Measurements from ENCODE around the gene UST. TPM values are rescaled to one million over a fixed set of nuclear protein-coding genes. Genes with fewer than 3 reads are reported as not detected.

UST gene
- total and polyA plus RNA-seq, 7 experiments from 2014 or later: 0.35 to 2.6 (median 0.46) TPM; not detected in 2

DNA sequence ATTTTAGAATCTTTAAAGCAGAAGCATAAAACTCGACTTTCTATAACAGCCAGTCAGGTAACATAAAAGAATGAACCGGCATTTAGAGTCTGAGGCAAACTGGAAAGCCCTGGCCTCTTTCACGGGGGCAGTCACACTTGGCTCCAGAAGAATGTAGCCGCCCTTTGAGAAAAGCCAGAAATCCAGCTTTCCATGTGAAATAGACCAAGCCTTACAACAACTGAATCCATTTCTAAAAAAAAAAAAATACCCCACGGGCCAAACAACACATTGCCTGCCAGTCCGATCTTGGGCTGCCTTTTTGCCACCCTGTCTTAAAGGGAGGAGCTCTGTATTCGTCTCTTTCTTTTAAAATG, 317.8 kb downstream of the UST start:
- no peak for ATAC-seq
- H3K9me3 Mint-ChIP-seq: peaks cover 0 to 6% (median 0%) of the 10 kb centered on the region in 11 donors
- intact Hi-C loops (cut with micrococcal nuclease): no loop called here
- H3K4me1 Mint-ChIP-seq: peaks cover 30 to 75% (median 53%) of the 10 kb centered on the region in 7 donors
- Histone ChIP-seq H3K4me1 (ENCODE audit: control insufficient read depth in 2 of 2, insufficient read depth in 2 of 2, low read length in 2 of 2) (peaks cover 26 to 31% of the 10 kb centered on the region in 2 donors), H3K9me3 (ENCODE audit: control insufficient read depth in 2 of 3, low read length in 3 of 3) (no peaks in the 10 kb centered on the region), H3K36me3 (ENCODE audit: control insufficient read depth in 2 of 3, insufficient read depth in 3 of 3, low read length in 3 of 3) (no peaks in the 10 kb centered on the region), H3K27me3 (ENCODE audit: control insufficient read depth in 2 of 2, insufficient read depth in 2 of 2, low read length in 2 of 2) (no peaks in the 10 kb centered on the region), H3K4me3 (ENCODE audit: low read length) (no peak overlapping the region), H3K27ac (ENCODE audit: low read depth, low read length) (no peak overlapping the region)
- H3K27ac Mint-ChIP-seq: peak overlapping the region; percentile 33 to 94 (median 71)
- no peak for DNase-seq
- POLR2A ChIA-PET: interaction anchor here (0.6 to 3.1 kb wide), 4 partner anchors 12 to 1860 kb away, joined by 3 to 11 read pairs (median 4); no protein-coding TSS in a partner anchor
- H3K4me3 Mint-ChIP-seq: no peak overlapping the region
- H3K27me3 Mint-ChIP-seq: no peaks in the 10 kb centered on the region
- peaks cover 0 to 26% (median 0%) of the 10 kb centered on the region in 5 donors for H3K36me3 Mint-ChIP-seq
- CTCF ChIA-PET: interaction anchor here (0.7 to 1.8 kb wide), 4 partner anchors 10 to 269 kb away, joined by 3 to 5 read pairs (median 3); no protein-coding TSS in a partner anchor

DNA sequence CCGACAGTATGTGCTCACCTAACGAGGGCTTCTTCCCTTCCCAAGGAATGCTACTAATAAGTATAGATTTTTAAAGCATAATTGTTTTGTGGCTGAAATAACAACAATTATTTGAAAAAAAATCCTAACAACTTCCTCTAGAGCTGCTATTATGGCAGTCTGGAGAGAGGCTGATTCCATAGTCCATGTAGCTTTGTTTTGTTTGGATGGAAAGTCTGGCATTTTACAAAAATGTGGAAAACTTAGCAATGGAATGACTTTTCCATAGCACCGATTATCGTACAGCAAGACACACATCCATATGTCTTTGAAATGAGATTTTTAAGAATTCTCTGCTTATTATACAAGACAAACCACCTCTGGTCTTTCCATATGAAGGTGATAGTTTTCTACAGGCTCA, 318.3 kb downstream of the UST start:
- H3K4me3 ChIP-seq (ENCODE audit: low read length): no peak overlapping the region
- H3K4me1 ChIP-seq (ENCODE audit: control insufficient read depth in 2 of 2, insufficient read depth in 2 of 2, low read length in 2 of 2): peaks cover 26% of the 10 kb centered on the region in 2 donors
- H3K36me3 ChIP-seq (ENCODE audit: control insufficient read depth in 2 of 3, insufficient read depth in 3 of 3, low read length in 3 of 3): no peaks in the 10 kb centered on the region
- H3K4me3 Mint-ChIP-seq: peak overlapping the region in 1 of 10 donors; percentile 72
- ChIA-PET POLR2A (interaction anchor here (1.0 to 3.1 kb wide), 3 partner anchors 9 to 19 kb away, joined by 3 to 11 read pairs (median 5); no protein-coding TSS in a partner anchor), CTCF (interaction anchor here (0.6 to 1.6 kb wide), 3 partner anchors 11 to 15 kb away, joined by 3 to 6 read pairs (median 3); no protein-coding TSS in a partner anchor)
- H3K27me3 Mint-ChIP-seq: no peaks in the 10 kb centered on the region
- H3K4me1 Mint-ChIP-seq: peaks cover 30 to 71% (median 49%) of the 10 kb centered on the region in 7 donors
- H3K9me3 Mint-ChIP-seq: peaks cover 0 to 6% (median 0%) of the 10 kb centered on the region in 11 donors
- ATAC-seq: no peak
- peak overlapping the region; percentile 50 to 98 (median 94) for H3K27ac Mint-ChIP-seq
- H3K36me3 Mint-ChIP-seq: peaks cover 0 to 26% (median 0%) of the 10 kb centered on the region in 5 donors
- no peaks in the 10 kb centered on the region for H3K9me3 ChIP-seq (ENCODE audit: control insufficient read depth in 2 of 3, low read length in 3 of 3)
- no peak for DNase-seq
- H3K27ac ChIP-seq (ENCODE audit: low read depth, low read length): peak overlapping the region; percentile 73
- intact Hi-C loops (cut with micrococcal nuclease): no loop called here
- no peaks in the 10 kb centered on the region for H3K27me3 ChIP-seq (ENCODE audit: control insufficient read depth in 2 of 2, insufficient read depth in 2 of 2, low read length in 2 of 2)

DNA sequence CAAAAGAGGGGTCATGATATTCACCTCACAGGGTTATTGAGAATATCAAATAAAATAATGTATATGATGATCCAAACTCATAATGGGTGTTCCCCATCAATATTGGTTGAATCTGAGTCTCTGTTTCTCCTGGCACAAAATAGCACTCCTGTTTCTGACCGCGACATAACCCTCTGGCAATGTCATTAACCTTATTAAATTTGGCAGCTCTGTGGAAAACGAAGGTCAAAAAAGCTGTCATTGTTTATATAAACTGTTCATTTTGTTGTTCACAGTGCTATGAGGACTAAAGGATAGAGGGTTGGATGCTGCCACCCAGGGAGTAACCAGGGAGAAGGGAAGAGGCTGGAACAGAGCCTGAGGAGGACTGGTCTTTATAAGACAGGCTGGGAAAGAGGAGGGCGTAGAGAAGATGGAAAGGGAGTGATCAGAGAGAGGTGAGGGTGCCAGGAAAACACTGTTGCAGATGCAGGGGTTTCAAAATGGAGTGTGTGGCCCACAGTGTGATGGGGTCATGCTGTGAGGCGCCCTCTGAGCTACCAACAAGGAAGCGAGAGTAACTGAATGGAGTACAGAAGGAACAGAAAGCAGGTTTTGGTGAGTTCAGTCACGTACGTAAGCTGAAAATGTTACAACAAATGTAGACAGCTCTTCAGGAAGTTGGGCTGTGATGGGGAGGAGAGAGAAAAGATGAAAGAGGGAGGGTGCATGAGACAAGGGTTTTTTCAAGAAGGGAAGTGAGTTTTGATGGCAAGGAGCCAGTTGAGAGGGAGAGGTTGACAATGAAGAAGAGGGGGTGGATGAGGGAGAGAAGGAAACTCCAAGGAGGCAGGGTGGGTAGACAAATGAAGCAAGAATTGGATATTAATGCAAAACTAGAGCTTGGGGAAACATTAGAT, 319.1 kb downstream of the UST start:
- Histone ChIP-seq H3K9me3 (ENCODE audit: control insufficient read depth in 2 of 3, low read length in 3 of 3) (no peaks in the 10 kb centered on the region), H3K4me3 (ENCODE audit: low read length) (peak overlapping the region; percentile 26), H3K4me1 (ENCODE audit: control insufficient read depth in 2 of 2, insufficient read depth in 2 of 2, low read length in 2 of 2) (peaks cover 19 to 23% of the 10 kb centered on the region in 2 donors), H3K36me3 (ENCODE audit: control insufficient read depth in 2 of 3, insufficient read depth in 3 of 3, low read length in 3 of 3) (no peaks in the 10 kb centered on the region), H3K27me3 (ENCODE audit: control insufficient read depth in 2 of 2, insufficient read depth in 2 of 2, low read length in 2 of 2) (no peaks in the 10 kb centered on the region), H3K27ac (ENCODE audit: low read depth, low read length) (peak overlapping the region; percentile 73)
- H3K4me1 Mint-ChIP-seq: peaks cover 24 to 63% (median 41%) of the 10 kb centered on the region in 7 donors
- peaks cover 0 to 27% (median 0%) of the 10 kb centered on the region in 5 donors for H3K36me3 Mint-ChIP-seq
- H3K27me3 Mint-ChIP-seq: no peaks in the 10 kb centered on the region
- ChIA-PET CTCF (interaction anchor here (0.6 to 1.7 kb wide), 11 partner anchors 12 to 440 kb away, joined by 3 to 7 read pairs (median 3); no protein-coding TSS in a partner anchor), POLR2A (interaction anchor here (0.6 to 1.0 kb wide), 7 partner anchors 9 to 451 kb away, joined by 3 to 5 read pairs (median 3); partner anchors contain the start of gene ZC3H12D)
- intact Hi-C loops (cut with micrococcal nuclease): loop anchor here (1.0 kb wide), 5 partner anchors 9 to 37 kb away; no protein-coding TSS in a partner anchor
- H3K27ac Mint-ChIP-seq: peak overlapping the region; percentile 85 to 98 (median 94)
- ATAC-seq (peak; percentile 97), DNase-seq (peak in 7 of 9 donors; percentile 76 to 92 (median 88))
- H3K9me3 Mint-ChIP-seq: peaks cover 0 to 6% (median 0%) of the 10 kb centered on the region in 11 donors
- H3K4me3 Mint-ChIP-seq: peak overlapping the region; percentile 22 to 85 (median 70)

DNA sequence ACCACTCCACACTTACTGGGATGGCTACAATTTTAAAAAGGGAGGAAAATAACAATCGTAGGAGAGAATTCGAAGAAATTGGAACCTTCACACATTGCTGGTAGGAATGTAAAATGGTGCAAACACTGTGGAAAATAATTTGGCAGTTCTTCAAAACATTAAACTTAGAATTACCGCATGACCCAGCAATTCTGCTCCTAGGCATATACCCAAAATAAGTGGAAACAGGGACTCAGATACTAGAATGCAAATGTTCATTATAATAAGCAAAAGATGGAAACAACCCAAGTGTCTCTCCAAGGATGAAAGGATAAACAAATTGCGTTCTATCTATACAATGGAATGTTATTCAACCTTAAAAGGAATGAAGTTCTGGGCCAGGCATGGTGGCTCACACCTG, 325.2 kb downstream of the UST start:
- Histone ChIP-seq H3K4me3 (ENCODE audit: low read length) (no peak overlapping the region), H3K9me3 (ENCODE audit: control insufficient read depth in 2 of 3, low read length in 3 of 3) (no peaks in the 10 kb centered on the region), H3K27ac (ENCODE audit: low read depth, low read length) (no peak overlapping the region), H3K36me3 (ENCODE audit: control insufficient read depth in 2 of 3, insufficient read depth in 3 of 3, low read length in 3 of 3) (no peaks in the 10 kb centered on the region), H3K27me3 (ENCODE audit: control insufficient read depth in 2 of 2, insufficient read depth in 2 of 2, low read length in 2 of 2) (no peaks in the 10 kb centered on the region), H3K4me1 (ENCODE audit: control insufficient read depth in 2 of 2, insufficient read depth in 2 of 2, low read length in 2 of 2) (peaks cover 0 to 4% of the 10 kb centered on the region in 2 donors)
- Mint-ChIP-seq H3K36me3 (peaks cover 0 to 49% (median 0%) of the 10 kb centered on the region in 5 donors), H3K4me1 (peaks cover 2 to 30% (median 20%) of the 10 kb centered on the region in 7 donors), H3K27ac (no peak overlapping the region), H3K27me3 (no peaks in the 10 kb centered on the region), H3K4me3 (no peak overlapping the region), H3K9me3 (peaks cover 0 to 16% (median 0%) of the 10 kb centered on the region in 11 donors)
- CTCF ChIA-PET: no interaction called here
- POLR2A ChIA-PET: interaction anchor here (0.7 kb wide), 1 partner anchor 38 kb away, joined by 6 read pairs; no protein-coding TSS in a partner anchor
- intact Hi-C loops (cut with micrococcal nuclease): no loop called here
- DNase-seq: no peak
- ATAC-seq: no peak

DNA sequence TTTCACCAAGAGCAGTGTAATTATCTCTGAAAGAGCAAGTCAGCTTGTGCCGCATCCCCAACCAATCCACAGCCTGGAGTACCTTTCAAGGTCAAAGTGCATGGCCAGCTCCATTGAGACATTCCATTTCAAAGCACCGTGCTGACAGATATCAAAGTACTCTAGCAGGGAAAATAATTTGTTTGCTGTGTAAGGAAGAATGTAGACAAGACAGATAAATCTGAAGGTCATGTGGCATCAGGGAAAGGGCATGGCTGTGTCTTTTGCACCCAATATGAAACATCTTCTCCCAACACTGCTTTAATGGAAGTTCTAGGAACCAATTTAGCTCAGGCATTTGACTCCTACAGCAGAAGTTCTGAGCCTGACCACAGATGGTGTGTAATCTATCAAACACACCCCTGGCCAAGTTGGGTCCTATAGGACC, 328.0 kb downstream of the UST start:
- Mint-ChIP-seq H3K36me3 (peaks cover 0 to 48% (median 0%) of the 10 kb centered on the region in 5 donors), H3K9me3 (peaks cover 0 to 12% (median 0%) of the 10 kb centered on the region in 11 donors), H3K4me1 (peaks cover 0 to 46% (median 10%) of the 10 kb centered on the region in 7 donors), H3K4me3 (no peak overlapping the region), H3K27ac (no peak overlapping the region), H3K27me3 (no peaks in the 10 kb centered on the region)
- intact Hi-C loops (cut with micrococcal nuclease): loop anchor here in 1 of 2 donors (1.0 kb wide), 1 partner anchor 9 kb away; no protein-coding TSS in a partner anchor
- ATAC-seq: no peak
- H3K36me3 ChIP-seq (ENCODE audit: control insufficient read depth in 2 of 3, insufficient read depth in 3 of 3, low read length in 3 of 3): no peaks in the 10 kb centered on the region
- no peaks in the 10 kb centered on the region for H3K9me3 ChIP-seq (ENCODE audit: control insufficient read depth in 2 of 3, low read length in 3 of 3)
- ChIA-PET CTCF (interaction anchor here (0.6 to 3.4 kb wide), 3 partner anchors 10 to 357 kb away, joined by 3 to 17 read pairs (median 3); no protein-coding TSS in a partner anchor), POLR2A (interaction anchor here (1.0 to 1.1 kb wide), 2 partner anchors 8 to 47 kb away, joined by 3 to 4 read pairs; no protein-coding TSS in a partner anchor)
- no peak overlapping the region for H3K4me3 ChIP-seq (ENCODE audit: low read length)
- H3K4me1 ChIP-seq (ENCODE audit: control insufficient read depth in 2 of 2, insufficient read depth in 2 of 2, low read length in 2 of 2): no peaks in the 10 kb centered on the region
- H3K27me3 ChIP-seq (ENCODE audit: control insufficient read depth in 2 of 2, insufficient read depth in 2 of 2, low read length in 2 of 2): no peaks in the 10 kb centered on the region
- DNase-seq: no peak
- no peak overlapping the region for H3K27ac ChIP-seq (ENCODE audit: low read depth, low read length)
